Muscle layer of duodenum (tissue), 2 donors: ENCODE data around the gene DEAF1.

Source experiments
- H3K27ac ChIP-seq: one replicate; pipeline ENCODE4 v1.7.0; 2013; ENCODE audit warnings: mild to moderate bottlenecking, low read length
- H3K27me3 ChIP-seq: one replicate; pipeline ENCODE4 v1.7.0; 2013; ENCODE audit warnings: low read depth, mild to moderate bottlenecking, control low read depth, low read length
- H3K36me3 ChIP-seq, 2 donors: one replicate each; pipeline ENCODE4 v1.7.0; 2013; ENCODE audit warnings: low read length in 2 of 2, control low read depth in 1 of 2, mild to moderate bottlenecking in 1 of 2; ENCODE audit not compliant: insufficient read depth in 2 of 2, control insufficient read depth in 1 of 2
- H3K4me1 ChIP-seq, 2 donors: one replicate each; pipeline ENCODE4 v1.7.0; 2013; ENCODE audit warnings: low read length in 2 of 2, mild to moderate bottlenecking in 2 of 2, control low read depth in 1 of 2, moderate library complexity in 1 of 2; ENCODE audit not compliant: insufficient read depth in 2 of 2, control insufficient read depth in 1 of 2
- H3K4me3 ChIP-seq, 2 donors: one replicate each; pipeline ENCODE4 v1.7.0; 2013; ENCODE audit warnings: low read length in 2 of 2, low read depth in 1 of 2, mild to moderate bottlenecking in 1 of 2
- H3K9me3 ChIP-seq, 2 donors: one replicate each; pipeline ENCODE4 v1.7.0; 2013; ENCODE audit warnings: low read length in 2 of 2, control low read depth in 1 of 2, mild to moderate bottlenecking in 1 of 2; ENCODE audit not compliant: control insufficient read depth in 1 of 2
- donor health status: healthy.

DEAF1 gene

GRCh38 chr11:611001-611996, 83.7 kb downstream of the DEAF1 start:
- Histone ChIP-seq H3K4me1 (peaks cover 0 to 16% of the 10 kb centered on the region in 2 donors), H3K4me3 (no peak overlapping the region), H3K27me3 (no peaks in the 10 kb centered on the region), H3K9me3 (no peaks in the 10 kb centered on the region), H3K27ac (no peak overlapping the region), H3K36me3 (peaks cover 44 to 70% of the 10 kb centered on the region in 2 donors)

GRCh38 chr11:610146-610801, 84.7 kb downstream of the DEAF1 start:
- Histone ChIP-seq H3K4me1 (peaks cover 0 to 19% of the 10 kb centered on the region in 2 donors), H3K27ac (no peak overlapping the region), H3K27me3 (no peaks in the 10 kb centered on the region), H3K9me3 (no peaks in the 10 kb centered on the region), H3K36me3 (peaks cover 52 to 80% of the 10 kb centered on the region in 2 donors), H3K4me3 (no peak overlapping the region)

DNA sequence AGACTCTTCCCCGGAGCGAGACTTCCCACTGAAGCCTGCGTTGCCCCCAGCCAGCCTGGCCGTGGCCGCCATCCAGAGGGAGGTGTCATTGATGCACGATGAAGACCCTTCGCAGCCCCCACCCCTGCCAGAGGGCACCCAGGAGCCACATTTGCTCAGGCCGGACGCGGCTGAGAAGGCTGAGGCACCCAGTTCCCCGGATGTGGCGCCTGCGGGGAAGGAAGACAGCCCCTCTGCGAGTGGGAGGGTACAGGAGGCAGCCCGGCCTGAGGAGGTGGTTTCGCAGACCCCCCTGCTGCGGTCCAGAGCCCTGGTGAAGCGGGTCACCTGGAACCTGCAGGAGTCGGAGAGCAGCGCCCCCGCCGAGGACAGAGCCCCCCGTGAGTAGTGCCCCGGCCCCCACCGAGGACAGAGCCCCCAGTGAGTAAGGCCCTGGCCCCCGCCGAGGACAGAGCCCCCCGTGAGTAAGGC, 85.6 kb downstream of the DEAF1 start:
- H3K4me1 ChIP-seq = peaks cover 0 to 10% of the 10 kb centered on the region in 2 donors
- peaks cover 58 to 89% of the 10 kb centered on the region in 2 donors for H3K36me3 ChIP-seq
- no peak overlapping the region for H3K4me3 ChIP-seq
- H3K27ac ChIP-seq = no peak overlapping the region
- H3K27me3 ChIP-seq = no peaks in the 10 kb centered on the region
- no peaks in the 10 kb centered on the region for H3K9me3 ChIP-seq

GRCh38 chr11:608791-609251, 86.2 kb downstream of the DEAF1 start:
- Histone ChIP-seq H3K4me3 (no peak overlapping the region), H3K4me1 (peaks cover 0 to 4% of the 10 kb centered on the region in 2 donors), H3K9me3 (no peaks in the 10 kb centered on the region), H3K27me3 (no peaks in the 10 kb centered on the region), H3K36me3 (peaks cover 63 to 94% of the 10 kb centered on the region in 2 donors), H3K27ac (no peak overlapping the region)

- Histone ChIP-seq H3K27ac (no peak overlapping the region), H3K4me1 (peaks cover 0 to 4% of the 10 kb centered on the region in 2 donors), H3K9me3 (no peaks in the 10 kb centered on the region), H3K27me3 (no peaks in the 10 kb centered on the region), H3K36me3 (peaks cover 63 to 98% of the 10 kb centered on the region in 2 donors), H3K4me3 (no peak overlapping the region)
Measured at GRCh38 chr11:607971-608659, 86.9 kb downstream of the DEAF1 start.

- Histone ChIP-seq H3K4me1 (peaks cover 0 to 4% of the 10 kb centered on the region in 2 donors), H3K9me3 (no peaks in the 10 kb centered on the region), H3K36me3 (peaks cover 54 to 95% of the 10 kb centered on the region in 2 donors), H3K27me3 (no peaks in the 10 kb centered on the region), H3K4me3 (no peak overlapping the region), H3K27ac (no peak overlapping the region)
Measured at GRCh38 chr11:607020-607780, 87.8 kb downstream of the DEAF1 start.

DNA sequence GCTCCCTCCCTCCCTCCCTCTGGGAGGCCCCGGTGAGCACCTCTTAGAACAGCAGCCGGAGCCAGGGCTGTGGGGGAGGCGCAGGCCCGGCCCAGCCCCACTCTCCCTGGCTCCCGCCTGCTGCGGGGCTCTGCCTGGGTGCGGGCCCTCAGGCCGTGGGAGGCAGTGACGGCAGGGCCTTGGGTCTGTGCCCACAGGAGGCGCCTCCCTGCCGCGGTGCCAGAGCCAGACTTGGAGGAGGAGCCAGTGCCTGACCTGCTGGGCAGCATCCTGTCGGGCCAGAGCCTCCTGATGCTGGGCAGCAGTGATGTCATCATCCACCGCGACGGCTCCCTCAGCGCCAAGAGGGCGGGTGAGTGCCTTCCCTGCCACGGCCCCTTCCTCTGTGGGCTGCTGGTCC, 88.8 kb downstream of the DEAF1 start:
- Histone ChIP-seq H3K4me3 (no peak overlapping the region), H3K36me3 (peaks cover 56 to 95% of the 10 kb centered on the region in 2 donors), H3K27ac (no peak overlapping the region), H3K27me3 (no peaks in the 10 kb centered on the region), H3K9me3 (no peaks in the 10 kb centered on the region), H3K4me1 (peaks cover 0 to 4% of the 10 kb centered on the region in 2 donors)

- peaks cover 49 to 91% of the 10 kb centered on the region in 2 donors for H3K36me3 ChIP-seq
- no peaks in the 10 kb centered on the region for H3K9me3 ChIP-seq
- H3K4me3 ChIP-seq = no peak overlapping the region
- peaks cover 0 to 4% of the 10 kb centered on the region in 2 donors for H3K4me1 ChIP-seq
- no peaks in the 10 kb centered on the region for H3K27me3 ChIP-seq
- H3K27ac ChIP-seq = no peak overlapping the region
Measured at GRCh38 chr11:605286-606129, 89.5 kb downstream of the DEAF1 start.

DNA sequence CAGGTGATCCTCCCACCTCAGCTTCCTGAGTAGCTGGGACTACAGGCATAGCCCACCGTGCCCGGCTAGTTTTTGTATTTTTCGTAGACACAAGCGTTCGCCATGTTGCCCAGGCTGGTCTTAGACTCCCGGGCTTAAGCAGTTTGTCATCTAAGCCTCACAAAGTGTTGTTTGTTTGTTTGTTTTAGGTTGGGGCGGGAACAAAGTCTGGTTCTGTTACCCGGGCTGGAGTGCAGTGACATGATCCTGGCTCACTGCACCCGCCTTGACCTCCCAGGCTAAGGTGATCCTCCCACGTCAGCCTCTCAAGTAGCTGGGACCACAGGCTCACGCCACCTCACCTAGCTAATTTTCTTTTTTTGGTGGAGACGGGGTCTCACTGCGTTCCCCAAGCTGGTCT, 91.9 kb downstream of the DEAF1 start:
- Histone ChIP-seq H3K36me3 (peaks cover 48 to 83% of the 10 kb centered on the region in 2 donors), H3K9me3 (no peaks in the 10 kb centered on the region), H3K4me3 (no peak overlapping the region), H3K27me3 (no peaks in the 10 kb centered on the region), H3K4me1 (peaks cover 0 to 4% of the 10 kb centered on the region in 2 donors), H3K27ac (no peak overlapping the region)
